Spinal cord (tissue), 10 donors: Measurements from ENCODE around the gene TCHH. TPM values are rescaled to one million over a fixed set of nuclear protein-coding genes. Genes with fewer than 3 reads are reported as not detected.
"Not testable (repeated sequence)": the region's sequence is repeated elsewhere in the genome, so short reads cannot be mapped to it uniquely, and the experiment has no call there.

ENCODE experiments used
- DNase-seq, 6 donors: peaks; one replicate each; pipeline versions ENCODE4 v3.0.0 to v3.0.0-alpha.2; 2013 to 2015; ENCODE audit warnings: low spot score in 6 of 6, low read depth in 4 of 6
- H3K27ac ChIP-seq: one replicate; pipeline ENCODE4 v1.5.1; 2013; ENCODE audit warnings: low read depth, low read length, control low read depth
- H3K27me3 ChIP-seq: one replicate; pipeline ENCODE4 v1.6.1; 2013; ENCODE audit warnings: low read length; ENCODE audit not compliant: control insufficient read depth, insufficient read depth
- H3K36me3 ChIP-seq: one replicate; pipeline ENCODE4 v1.6.1; 2013; ENCODE audit warnings: low read length; ENCODE audit not compliant: control insufficient read depth, insufficient read depth
- H3K4me1 ChIP-seq: one replicate; pipeline ENCODE4 v1.6.1; 2013; ENCODE audit warnings: low read length; ENCODE audit not compliant: control insufficient read depth, insufficient read depth
- H3K4me3 ChIP-seq: one replicate; pipeline ENCODE4 v1.5.1; 2013; ENCODE audit warnings: low read depth, low read length, control low read depth
- H3K9me3 ChIP-seq: one replicate; pipeline ENCODE4 v1.6.1; 2013; ENCODE audit warnings: low read length; ENCODE audit not compliant: control insufficient read depth, insufficient read depth
- WGBS: methylation state at CpG from one replicate; pipeline ENCODE4 v1.1.5; 2013; ENCODE audit warnings: missing lambda C conversion rate; ENCODE audit not compliant: insufficient coverage; 5-methylcytosine and 5-hydroxymethylcytosine counted together
- polyA plus RNA-seq, 2 donors: library from polyadenylated mRNA; unstranded; fragments of 120-200 nt; gene quantifications; one replicate each; pipeline ENCODE4 v1.2.1, GENCODE V29; 2013; ENCODE audit not compliant: insufficient read length in 2 of 2
- total RNA-seq, 2 donors: library from RNA; depleted of rRNA in 1 of 2; stranded (reverse); fragments of 120-200 nt in 1 of 2; fragments of >200 nt in 1 of 2; gene quantifications; one replicate each; pipeline versions ENCODE4 v1.2.3 to v1.2.4, GENCODE V29; 2013 to 2014
- donor health status: healthy.

Gene TCHH
- total and polyA plus RNA-seq, 4 donors = 0.06 to 0.48 (median 0.28) TPM

- DNase-seq = no peak
- no peaks in the 10 kb centered on the region for H3K36me3 ChIP-seq
- H3K27me3 ChIP-seq = no peaks in the 10 kb centered on the region
- H3K4me1 ChIP-seq = no peaks in the 10 kb centered on the region
- H3K27ac ChIP-seq = no peak overlapping the region
- 69% methylated on average over 3 of the region's 3 CpGs for WGBS
- H3K4me3 ChIP-seq = no peak overlapping the region
- H3K9me3 ChIP-seq = peaks cover 5% of the 10 kb centered on the region
Observed at GRCh38 chr1:152148051-152148450, 32.8 kb upstream of the TCHH start.

GRCh38 chr1:152145769-152146168, 30.5 kb upstream of the TCHH start:
- no peaks in the 10 kb centered on the region for H3K4me1 ChIP-seq
- no peak for DNase-seq
- H3K9me3 ChIP-seq = peaks cover 5% of the 10 kb centered on the region
- WGBS = 60% methylated on average over 1 of the region's 4 CpGs
- H3K36me3 ChIP-seq = no peaks in the 10 kb centered on the region
- no peak overlapping the region for H3K4me3 ChIP-seq
- H3K27ac ChIP-seq = no peak overlapping the region
- no peaks in the 10 kb centered on the region for H3K27me3 ChIP-seq

GRCh38 chr1:152144674-152145183, 29.5 kb upstream of the TCHH start:
- H3K27ac ChIP-seq, H3K4me1 ChIP-seq, H3K4me3 ChIP-seq, H3K36me3 ChIP-seq, H3K9me3 ChIP-seq, DNase-seq, H3K27me3 ChIP-seq: not testable (repeated sequence)
- WGBS = 91% methylated on average over 18 of the region's 25 CpGs

- Histone ChIP-seq H3K4me1 (no peaks in the 10 kb centered on the region), H3K36me3 (no peaks in the 10 kb centered on the region), H3K9me3 (peaks cover 5% of the 10 kb centered on the region), H3K27me3 (no peaks in the 10 kb centered on the region), H3K4me3 (no peak overlapping the region), H3K27ac (no peak overlapping the region)
- 88% methylated on average over 1 of the region's 2 CpGs for WGBS
- DNase-seq = no peak
Observed at GRCh38 chr1:152143150-152143887, 28.1 kb upstream of the TCHH start.

- H3K27me3 ChIP-seq = no peaks in the 10 kb centered on the region
- H3K9me3 ChIP-seq = no peaks in the 10 kb centered on the region
- H3K27ac ChIP-seq = no peak overlapping the region
- no peaks in the 10 kb centered on the region for H3K36me3 ChIP-seq
- peak; percentile 20 to 80 (median 40) for DNase-seq
- no CpG with 5 or more reads among the region's 1 CpG for WGBS
- H3K4me1 ChIP-seq = no peaks in the 10 kb centered on the region
- H3K4me3 ChIP-seq = no peak overlapping the region
Observed at GRCh38 chr1:152141971-152142584, 26.8 kb upstream of the TCHH start.

- H3K4me3 ChIP-seq = no peak overlapping the region
- no peaks in the 10 kb centered on the region for H3K36me3 ChIP-seq
- no peaks in the 10 kb centered on the region for H3K4me1 ChIP-seq
- DNase-seq = no peak
- no peaks in the 10 kb centered on the region for H3K27me3 ChIP-seq
- H3K9me3 ChIP-seq = peaks cover 4% of the 10 kb centered on the region
- H3K27ac ChIP-seq = no peak overlapping the region
Observed at GRCh38 chr1:152137215-152137614, 22.0 kb upstream of the TCHH start.

- H3K4me3 ChIP-seq = no peak overlapping the region
Observed at GRCh38 chr1:152130186-152130585, 14.9 kb upstream of the TCHH start.

GRCh38 chr1:152127673-152128072, 12.4 kb upstream of the TCHH start:
- Histone ChIP-seq H3K27ac (no peak overlapping the region), H3K4me1 (no peaks in the 10 kb centered on the region), H3K9me3 (peaks cover 1% of the 10 kb centered on the region), H3K27me3 (peaks cover 6% of the 10 kb centered on the region), H3K36me3 (no peaks in the 10 kb centered on the region), H3K4me3 (no peak overlapping the region)
- no peak for DNase-seq

More at GRCh38 chr1:152130186-152130585, 14.9 kb upstream of the TCHH start:
- no peaks in the 10 kb centered on the region for H3K4me1 ChIP-seq
- peaks cover 5% of the 10 kb centered on the region for H3K9me3 ChIP-seq
- no peaks in the 10 kb centered on the region for H3K36me3 ChIP-seq
- DNase-seq = no peak
- H3K27me3 ChIP-seq = peaks cover 6% of the 10 kb centered on the region
- H3K27ac ChIP-seq = no peak overlapping the region

GRCh38 chr1:152125834-152126443, 10.7 kb upstream of the TCHH start:
- H3K36me3 ChIP-seq = no peaks in the 10 kb centered on the region
- DNase-seq = no peak
- no peaks in the 10 kb centered on the region for H3K9me3 ChIP-seq
- no peak overlapping the region for H3K27ac ChIP-seq
- WGBS = 100% methylated on average over 2 of the region's 6 CpGs
- peaks cover 4% of the 10 kb centered on the region for H3K27me3 ChIP-seq
- H3K4me1 ChIP-seq = no peaks in the 10 kb centered on the region
- H3K4me3 ChIP-seq = no peak overlapping the region

- Histone ChIP-seq H3K4me1 (no peaks in the 10 kb centered on the region), H3K36me3 (no peaks in the 10 kb centered on the region), H3K27ac (no peak overlapping the region), H3K9me3 (no peaks in the 10 kb centered on the region), H3K4me3 (no peak overlapping the region), H3K27me3 (peaks cover 25% of the 10 kb centered on the region)
- WGBS = 100% methylated on average over 1 of the region's 1 CpG
- no peak for DNase-seq
Observed at GRCh38 chr1:152118915-152119314, 3.7 kb upstream of the TCHH start.
